ENCODE results near the gene POLR1D.

- TF ChIP-seq, protein P1, sequence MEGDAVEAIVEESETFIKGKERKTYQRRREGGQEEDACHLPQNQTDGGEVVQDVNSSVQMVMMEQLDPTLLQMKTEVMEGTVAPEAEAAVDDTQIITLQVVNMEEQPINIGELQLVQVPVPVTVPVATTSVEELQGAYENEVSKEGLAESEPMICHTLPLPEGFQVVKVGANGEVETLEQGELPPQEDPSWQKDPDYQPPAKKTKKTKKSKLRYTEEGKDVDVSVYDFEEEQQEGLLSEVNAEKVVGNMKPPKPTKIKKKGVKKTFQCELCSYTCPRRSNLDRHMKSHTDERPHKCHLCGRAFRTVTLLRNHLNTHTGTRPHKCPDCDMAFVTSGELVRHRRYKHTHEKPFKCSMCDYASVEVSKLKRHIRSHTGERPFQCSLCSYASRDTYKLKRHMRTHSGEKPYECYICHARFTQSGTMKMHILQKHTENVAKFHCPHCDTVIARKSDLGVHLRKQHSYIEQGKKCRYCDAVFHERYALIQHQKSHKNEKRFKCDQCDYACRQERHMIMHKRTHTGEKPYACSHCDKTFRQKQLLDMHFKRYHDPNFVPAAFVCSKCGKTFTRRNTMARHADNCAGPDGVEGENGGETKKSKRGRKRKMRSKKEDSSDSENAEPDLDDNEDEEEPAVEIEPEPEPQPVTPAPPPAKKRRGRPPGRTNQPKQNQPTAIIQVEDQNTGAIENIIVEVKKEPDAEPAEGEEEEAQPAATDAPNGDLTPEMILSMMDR (IDR thresholded peaks at IDR 0.05; ENCODE audit: low read depth, low read length), result no peak
- TF ChIP-seq EZH2phosphoT487 (IDR thresholded peaks at IDR 0.05; ENCODE audit: low read depth), result no peak
Measured at GRCh38 chr13:27592865-27593264, 28.8 kb upstream of the POLR1D start.

Measured in OCI-LY3 (cell line).